GM06990 (cell line): ENCODE results near the gene TPM1.

Source experiments
- DNase-seq: peaks from one replicate; pipeline ENCODE4 v3.0.0-alpha.2; 2011; ENCODE audit not compliant: insufficient read length; ENCODE audit errors: extremely low read depth
- H3K27me3 ChIP-seq: replicated peaks from 2 replicates; pipeline ENCODE4 v1.6.0; 2011; ENCODE audit warnings: low read length; ENCODE audit not compliant: control insufficient read depth, insufficient read depth
- H3K36me3 ChIP-seq: 2 replicates; pipeline ENCODE4 v1.5.1; 2011; ENCODE audit warnings: low read length; ENCODE audit not compliant: control insufficient read depth, insufficient read depth
- H3K4me3 ChIP-seq: replicated peaks from 2 replicates; pipeline ENCODE4 v1.5.1; 2011; ENCODE audit warnings: low read depth, mild to moderate bottlenecking, control low read depth, low read length
- CTCF ChIP-seq: IDR thresholded peaks from 2 replicates; pipeline ENCODE4 v1.5.1; 2011; ENCODE audit warnings: low read length, control low read depth, mild to moderate bottlenecking, inconsistent platforms; ENCODE audit not compliant: insufficient read depth, poor library complexity, severe bottlenecking

TPM1 gene

GRCh38 chr15:63086947-63087346 lies 44.4 kb downstream of the TPM1 start:
- no peaks in the 10 kb centered on the region for H3K36me3 ChIP-seq

GRCh38 chr15:63088533-63089245 lies 46.1 kb downstream of the TPM1 start:
- no peaks in the 10 kb centered on the region for H3K27me3 ChIP-seq
- H3K4me3 ChIP-seq: no peak overlapping the region
- no peak for DNase-seq
- TF ChIP-seq CTCF: no peak
- H3K36me3 ChIP-seq: no peaks in the 10 kb centered on the region

More at GRCh38 chr15:63086947-63087346, 44.4 kb downstream of the TPM1 start:
- DNase-seq: no peak
- no peaks in the 10 kb centered on the region for H3K27me3 ChIP-seq
- TF ChIP-seq CTCF: no peak
- H3K4me3 ChIP-seq: no peak overlapping the region

GRCh38 chr15:63089260-63090043 lies 46.9 kb downstream of the TPM1 start:
- DNase-seq: no peak
- Histone ChIP-seq H3K27me3 (no peaks in the 10 kb centered on the region), H3K36me3 (no peaks in the 10 kb centered on the region), H3K4me3 (no peak overlapping the region)
- no peak for TF ChIP-seq CTCF

GRCh38 chr15:63090472-63090871 lies 47.9 kb downstream of the TPM1 start:
- Histone ChIP-seq H3K27me3 (no peaks in the 10 kb centered on the region), H3K4me3 (no peak overlapping the region), H3K36me3 (no peaks in the 10 kb centered on the region)
- no peak for TF ChIP-seq CTCF
- DNase-seq: no peak

- no peak for DNase-seq
- H3K36me3 ChIP-seq: no peaks in the 10 kb centered on the region
- no peak for TF ChIP-seq CTCF
- H3K27me3 ChIP-seq: no peaks in the 10 kb centered on the region
- no peak overlapping the region for H3K4me3 ChIP-seq
Measured at GRCh38 chr15:63090887-63091286, 48.3 kb downstream of the TPM1 start.
